ENCODE results near the gene MSL1. TPM values are rescaled to one million over a fixed set of nuclear protein-coding genes. Genes with fewer than 3 reads are reported as not detected.
A peak's percentile ranks its signal among the peaks of the same experiment; 100 is the strongest.

The MSL1 gene
- total RNA-seq, 5 donors from 2014 or later (not counting 1 experiment from before 2014, with no cell fraction given): 106 to 136 (median 115) TPM

GRCh38 chr17:40175928-40176753, 54.4 kb downstream of the MSL1 start:
- ATAC-seq (replicated peaks in 1 of 4) (no peak), DNase-seq (no peak)
- Histone ChIP-seq H3K4me3 (ENCODE audit: control insufficient read depth in 1 of 2, extremely low read depth in 1 of 2, low read length in 1 of 2) (no peak overlapping the region), H3K27me3 (replicated peaks in 1 of 2; ENCODE audit: control insufficient read depth in 2 of 2, extremely low read depth in 1 of 2, insufficient read depth in 2 of 2, low read length in 1 of 2) (peaks cover 0 to 4% of the 10 kb centered on the region in 2 experiments), H3K27ac (ENCODE audit: low read length) (no peak overlapping the region), H3K36me3 (ENCODE audit: control insufficient read depth in 2 of 2, extremely low read depth in 1 of 2, insufficient read depth in 1 of 2, low read length in 1 of 2) (peaks cover 0 to 26% of the 10 kb centered on the region in 2 donors), H3K9me3 (no peaks in the 10 kb centered on the region), H3K4me1 (ENCODE audit: control insufficient read depth in 1 of 2, extremely low read depth in 1 of 2, insufficient read depth in 2 of 2, low read length in 2 of 2) (peaks cover 0 to 21% of the 10 kb centered on the region in 2 experiments)
- Mint-ChIP-seq H3K4me3 (peak overlapping the region in 1 of 3 donors; percentile 66), H3K36me3 (peaks cover 19% of the 10 kb centered on the region), H3K27me3 (no peaks in the 10 kb centered on the region), H3K4me1 (peaks cover 6 to 10% (median 9%) of the 10 kb centered on the region in 3 donors), H3K9me3 (no peaks in the 10 kb centered on the region), H3K27ac (no peak overlapping the region)
- POLR2A ChIA-PET: interaction anchor here (0.5 to 0.6 kb wide), 3 partner anchors 12 to 84 kb away, joined by 3 to 9 read pairs (median 3); no protein-coding TSS in a partner anchor
- 100% methylated on average over 1 of the region's 7 CpGs for WGBS (ENCODE audit: insufficient coverage)
- CTCF ChIA-PET: interaction anchor here (0.6 to 1.2 kb wide), 6 partner anchors 15 to 516 kb away, joined by 3 to 4 read pairs (median 4); partner anchors contain the start of gene WIPF2 (in 1 of the 2)

GRCh38 chr17:40176754-40177110, 55.0 kb downstream of the MSL1 start:
- peaks cover 0 to 20% of the 10 kb centered on the region in 2 donors for H3K36me3 ChIP-seq (ENCODE audit: control insufficient read depth in 2 of 2, extremely low read depth in 1 of 2, insufficient read depth in 1 of 2, low read length in 1 of 2)
- H3K9me3 ChIP-seq: no peaks in the 10 kb centered on the region
- peaks cover 0 to 21% of the 10 kb centered on the region in 2 experiments for H3K4me1 ChIP-seq (ENCODE audit: control insufficient read depth in 1 of 2, extremely low read depth in 1 of 2, insufficient read depth in 2 of 2, low read length in 2 of 2)
- H3K4me1 Mint-ChIP-seq: peaks cover 6 to 10% (median 9%) of the 10 kb centered on the region in 3 donors
- no peaks in the 10 kb centered on the region for H3K9me3 Mint-ChIP-seq
- ATAC-seq (replicated peaks in 1 of 4) (peak in 2 of 4 experiments; percentile 5 to 11), DNase-seq (no peak)
- POLR2A ChIA-PET: interaction anchor here (0.5 to 0.6 kb wide), 2 partner anchors 12 to 23 kb away, joined by 3 read pairs; no protein-coding TSS in a partner anchor
- no peak overlapping the region for H3K4me3 ChIP-seq (ENCODE audit: control insufficient read depth in 1 of 2, extremely low read depth in 1 of 2, low read length in 1 of 2)
- CTCF ChIA-PET: interaction anchor here in 1 of 2 donors (0.6 kb wide), 1 partner anchor 78 kb away, joined by 3 read pairs; no protein-coding TSS in a partner anchor
- H3K27ac Mint-ChIP-seq: peak overlapping the region in 1 of 2 donors; percentile 1
- peaks cover 13% of the 10 kb centered on the region for H3K36me3 Mint-ChIP-seq
- H3K27me3 ChIP-seq (replicated peaks in 1 of 2; ENCODE audit: control insufficient read depth in 2 of 2, extremely low read depth in 1 of 2, insufficient read depth in 2 of 2, low read length in 1 of 2): peaks cover 0 to 4% of the 10 kb centered on the region in 2 experiments
- H3K27ac ChIP-seq (ENCODE audit: low read length): no peak overlapping the region
- no peaks in the 10 kb centered on the region for H3K27me3 Mint-ChIP-seq
- WGBS (ENCODE audit: insufficient coverage): 100% methylated on average over 1 of the region's 2 CpGs
- peak overlapping the region; percentile 53 to 66 (median 58) for H3K4me3 Mint-ChIP-seq

- peak within 1 kb of the TSS; percentile 53 to 66 (median 58) for H3K4me3 Mint-ChIP-seq
- H3K4me1 Mint-ChIP-seq: peaks cover 6 to 10% (median 9%) of the 10 kb centered on the region in 3 donors
- Histone ChIP-seq H3K4me3 (ENCODE audit: control insufficient read depth in 1 of 2, extremely low read depth in 1 of 2, low read length in 1 of 2) (peak within 1 kb of the TSS; percentile 54 to 56), H3K27ac (ENCODE audit: low read length) (no peak within 1 kb of the TSS), H3K9me3 (no peaks in the 10 kb centered on the region), H3K4me1 (ENCODE audit: control insufficient read depth in 1 of 2, extremely low read depth in 1 of 2, insufficient read depth in 2 of 2, low read length in 2 of 2) (peaks cover 0 to 21% of the 10 kb centered on the region in 2 experiments), H3K27me3 (replicated peaks in 1 of 2; ENCODE audit: control insufficient read depth in 2 of 2, extremely low read depth in 1 of 2, insufficient read depth in 2 of 2, low read length in 1 of 2) (peaks cover 0 to 4% of the 10 kb centered on the region in 2 experiments), H3K36me3 (ENCODE audit: control insufficient read depth in 2 of 2, extremely low read depth in 1 of 2, insufficient read depth in 1 of 2, low read length in 1 of 2) (peaks cover 0 to 13% of the 10 kb centered on the region in 2 donors)
- 0% methylated on average over 23 of the region's 57 CpGs for WGBS (ENCODE audit: insufficient coverage)
- ATAC-seq (replicated peaks in 1 of 4) (peak; percentile 97 to 99 (median 98)), DNase-seq (peak; percentile 55 to 90 (median 79))
- POLR2A ChIA-PET: interaction anchor here in 1 of 2 donors (0.7 kb wide), 1 partner anchor 22 kb away, joined by 4 read pairs; no protein-coding TSS in a partner anchor
- no peaks in the 10 kb centered on the region for H3K9me3 Mint-ChIP-seq
- peak within 1 kb of the TSS in 1 of 2 donors; percentile 1 for H3K27ac Mint-ChIP-seq
- peaks cover 7% of the 10 kb centered on the region for H3K36me3 Mint-ChIP-seq
- H3K27me3 Mint-ChIP-seq: no peaks in the 10 kb centered on the region
- CTCF ChIA-PET: interaction anchor here in 1 of 2 donors (0.6 kb wide), 1 partner anchor 539 kb away, joined by 3 read pairs; no protein-coding TSS in a partner anchor
Measured at GRCh38 chr17:40177275-40177874, 55.6 kb downstream of the MSL1 start, which contains the start of gene RAPGEFL1. TSS of gene RAPGEFL1 (plus strand) at chr17:40177470. CDS start at chr17:40177862, 392 bp downstream.

GRCh38 chr17:40178021-40178601, 56.3 kb downstream of the MSL1 start:
- Mint-ChIP-seq H3K4me1 (peaks cover 6 to 10% (median 9%) of the 10 kb centered on the region in 3 donors), H3K27ac (no peak overlapping the region), H3K4me3 (peak overlapping the region in 2 of 3 donors; percentile 59 to 66), H3K27me3 (no peaks in the 10 kb centered on the region), H3K9me3 (no peaks in the 10 kb centered on the region), H3K36me3 (peaks cover 7% of the 10 kb centered on the region)
- POLR2A ChIA-PET: interaction anchor here (0.6 to 0.7 kb wide), 2 partner anchors 21 to 221 kb away, joined by 3 to 4 read pairs; no protein-coding TSS in a partner anchor
- Histone ChIP-seq H3K27me3 (replicated peaks in 1 of 2; ENCODE audit: control insufficient read depth in 2 of 2, extremely low read depth in 1 of 2, insufficient read depth in 2 of 2, low read length in 1 of 2) (peaks cover 0 to 4% of the 10 kb centered on the region in 2 experiments), H3K9me3 (no peaks in the 10 kb centered on the region), H3K36me3 (ENCODE audit: control insufficient read depth in 2 of 2, extremely low read depth in 1 of 2, insufficient read depth in 1 of 2, low read length in 1 of 2) (peaks cover 0 to 12% of the 10 kb centered on the region in 2 donors), H3K27ac (ENCODE audit: low read length) (no peak overlapping the region), H3K4me1 (ENCODE audit: control insufficient read depth in 1 of 2, extremely low read depth in 1 of 2, insufficient read depth in 2 of 2, low read length in 2 of 2) (peaks cover 0 to 21% of the 10 kb centered on the region in 2 experiments), H3K4me3 (ENCODE audit: control insufficient read depth in 1 of 2, extremely low read depth in 1 of 2, low read length in 1 of 2) (no peak overlapping the region)
- WGBS (ENCODE audit: insufficient coverage): 43% methylated on average over 20 of the region's 46 CpGs
- CTCF ChIA-PET: no interaction called here
- DNase-seq: peak in 1 of 35 experiments; percentile 8
- ATAC-seq (replicated peaks in 1 of 4): peak in 1 of 4 experiments; percentile 2

GRCh38 chr17:40178660-40179059, 56.9 kb downstream of the MSL1 start:
- 100% methylated on average over 6 of the region's 7 CpGs for WGBS (ENCODE audit: insufficient coverage)
- Histone ChIP-seq H3K27me3 (replicated peaks in 1 of 2; ENCODE audit: control insufficient read depth in 2 of 2, extremely low read depth in 1 of 2, insufficient read depth in 2 of 2, low read length in 1 of 2) (peaks cover 0 to 4% of the 10 kb centered on the region in 2 experiments), H3K9me3 (no peaks in the 10 kb centered on the region), H3K27ac (ENCODE audit: low read length) (no peak overlapping the region), H3K4me1 (ENCODE audit: control insufficient read depth in 1 of 2, extremely low read depth in 1 of 2, insufficient read depth in 2 of 2, low read length in 2 of 2) (peaks cover 0 to 21% of the 10 kb centered on the region in 2 experiments), H3K36me3 (ENCODE audit: control insufficient read depth in 2 of 2, extremely low read depth in 1 of 2, insufficient read depth in 1 of 2, low read length in 1 of 2) (peaks cover 0 to 9% of the 10 kb centered on the region in 2 donors), H3K4me3 (ENCODE audit: control insufficient read depth in 1 of 2, extremely low read depth in 1 of 2, low read length in 1 of 2) (no peak overlapping the region)
- no peaks in the 10 kb centered on the region for H3K9me3 Mint-ChIP-seq
- CTCF ChIA-PET: no interaction called here
- ATAC-seq (replicated peaks in 1 of 4) (no peak), DNase-seq (no peak)
- H3K27me3 Mint-ChIP-seq: no peaks in the 10 kb centered on the region
- H3K4me3 Mint-ChIP-seq: peak overlapping the region; percentile 25 to 66 (median 59)
- peaks cover 6 to 10% (median 9%) of the 10 kb centered on the region in 3 donors for H3K4me1 Mint-ChIP-seq
- peaks cover 3% of the 10 kb centered on the region for H3K36me3 Mint-ChIP-seq
- POLR2A ChIA-PET: interaction anchor here in 1 of 2 donors (0.6 kb wide), 1 partner anchor 222 kb away, joined by 3 read pairs; no protein-coding TSS in a partner anchor
- H3K27ac Mint-ChIP-seq: no peak overlapping the region
